HepG2 (cell line): ENCODE data around the gene C19orf73. TPM values are rescaled to one million over a fixed set of nuclear protein-coding genes. Genes with fewer than 3 reads are reported as not detected.
A peak's percentile ranks its signal among the peaks of the same experiment; 100 is the strongest.

Experiments used
- ADNP ChIP-seq: sonication (generic); formaldehyde crosslinking; IDR thresholded peaks from 2 replicates; pipeline ENCODE4 v1.4.0; 2020; ENCODE audit warnings: missing genetic modification reagents
- ARID5B ChIP-seq: IDR thresholded peaks from 2 replicates; pipeline ENCODE4 v1.4.0; 2020; ENCODE audit warnings: mild to moderate bottlenecking, missing genetic modification reagents
- ELF3 ChIP-seq: IDR thresholded peaks from 2 replicates; pipeline ENCODE4 v1.6.1; 2016; ENCODE audit warnings: missing genetic modification reagents, missing compliant biosample characterization
- KLF6 ChIP-seq: IDR thresholded peaks from 2 replicates; pipeline ENCODE4 v1.8.0; 2016; ENCODE audit warnings: missing biosample characterization, missing genetic modification reagents
- MIXL1 ChIP-seq: IDR thresholded peaks from 2 replicates; pipeline ENCODE4 v1.6.1; 2016
- MNT ChIP-seq: fragments of 450-650 bp; IDR thresholded peaks from 2 replicates; pipeline ENCODE4 v1.6.1; 2016
- TARDBP ChIP-seq: sonication (generic); formaldehyde crosslinking; IDR thresholded peaks from 2 replicates; pipeline ENCODE4 v1.8.0; 2022; ENCODE audit warnings: mild to moderate bottlenecking, missing genetic modification reagents
- TCF7L2 ChIP-seq: IDR thresholded peaks from 2 replicates; pipeline ENCODE4 v1.6.1; 2011; ENCODE audit warnings: mild to moderate bottlenecking, low read depth, low read length, moderate library complexity
- TIGD3 ChIP-seq: sonication (generic); formaldehyde crosslinking; IDR thresholded peaks from 2 replicates; pipeline ENCODE4 v1.5.1; 2020; ENCODE audit warnings: mild to moderate bottlenecking, missing genetic modification reagents, borderline replicate concordance
- USF2 ChIP-seq, 2 experiments: sonication (generic) in 1 of 2; formaldehyde crosslinking in 1 of 2; IDR thresholded peaks; 2 replicates each; pipeline versions ENCODE4 v1.5.1 to v1.6.1; 2011 to 2020; ENCODE audit warnings: borderline replicate concordance in 1 of 2, low read depth in 1 of 2, low read length in 1 of 2, mild to moderate bottlenecking in 1 of 2, missing genetic modification reagents in 1 of 2, moderate library complexity in 1 of 2
- ZC3H4 ChIP-seq: sonication (generic); formaldehyde crosslinking; IDR thresholded peaks from 2 replicates; pipeline ENCODE4 v1.4.0; 2020; ENCODE audit warnings: missing genetic modification reagents, borderline replicate concordance
- ZNF136 ChIP-seq: sonication (generic); formaldehyde crosslinking; IDR thresholded peaks from 2 replicates; pipeline ENCODE4 v1.8.1; 2022; ENCODE audit warnings: low read depth, mild to moderate bottlenecking, moderate library complexity, missing genetic modification reagents
- ZNF687 ChIP-seq: sonication (generic); formaldehyde crosslinking; IDR thresholded peaks from 2 replicates; pipeline ENCODE4 v1.5.1; 2020; ENCODE audit warnings: mild to moderate bottlenecking, missing genetic modification reagents, moderate library complexity
- ZNF878 ChIP-seq: sonication (generic); formaldehyde crosslinking; IDR thresholded peaks from 2 replicates; pipeline ENCODE4 v1.8.1; 2023; ENCODE audit warnings: mild to moderate bottlenecking, missing genetic modification reagents, moderate library complexity
- polyA plus RNA-seq, 8 experiments: library from polyadenylated mRNA; depleted of rRNA in 3 of 8; stranded (reverse) in 7 of 8; unstranded in 1 of 8; fragments of >200 nt; fragmentation: Illumina TruSeq in 4 of 8; extraction: Trizol in 4 of 8; gene quantifications; 2 replicates each; pipeline versions ENCODE4 v1.2.1 to v1.2.3, GENCODE V29; 2011 to 2016; ENCODE audit warnings: low read depth in 4 of 8, missing spikeins in 1 of 8, mixed read lengths in 1 of 8; ENCODE audit not compliant: insufficient read depth in 1 of 8
- total RNA-seq, 5 experiments: library from RNA; depleted of rRNA; stranded (reverse); fragments of >200 nt; fragmentation: Illumina TruSeq; extraction: Trizol; gene quantifications; 2 replicates each; pipeline ENCODE4 v1.2.3, GENCODE V29; 2016; ENCODE audit warnings: low read depth in 1 of 5

Gene C19orf73
- total and polyA plus RNA-seq, 2 of the 13 experiments (the other 11 are each of a cell fraction or from before 2014, with no cell fraction given) = 1.4 to 1.5 TPM

GRCh38 chr19:49113762-49114629 lies 4.9 kb downstream of the C19orf73 start, which contains the start of gene LIN7B (continued):
- TF ChIP-seq ZNF878 (no peak), TCF7L2 (no peak), ELF3 (peak; percentile 30; the same call in 1 of the 2 replicates), MNT (no peak; the same call in 1 of the 2 replicates), ARID5B (CRISPR knock-in tag) (no peak), KLF6 (CRISPR knock-in tag) (peak; percentile 77), ZC3H4 (no peak), ZNF687 (peak; percentile 93), TARDBP (CRISPR knock-in tag) (no peak), USF2 (IDR thresholded peaks at IDR 0.05; ENCODE audit: low read depth, low read length) (peak; percentile 90), USF2 (CRISPR knock-in tag; IDR thresholded peaks at IDR 0.05; ENCODE audit: borderline replicate concordance) (peak; percentile 90; the same call in 1 of the 2 replicates), TIGD3 (no peak), ADNP (no peak), MIXL1 (CRISPR knock-in tag) (0 out of 2 replicates have a peak, but pooled peaks have one; percentile 15), ZNF136 (no peak)
